Glomerular visceral epithelial cell (primary cell): Measurements from ENCODE around the gene DAB2IP.

Experiments used
- DNase-seq: peaks from one replicate; pipeline ENCODE4 v3.0.0-alpha.2; 2016; ENCODE audit errors: extremely low spot score

Gene DAB2IP

DNA sequence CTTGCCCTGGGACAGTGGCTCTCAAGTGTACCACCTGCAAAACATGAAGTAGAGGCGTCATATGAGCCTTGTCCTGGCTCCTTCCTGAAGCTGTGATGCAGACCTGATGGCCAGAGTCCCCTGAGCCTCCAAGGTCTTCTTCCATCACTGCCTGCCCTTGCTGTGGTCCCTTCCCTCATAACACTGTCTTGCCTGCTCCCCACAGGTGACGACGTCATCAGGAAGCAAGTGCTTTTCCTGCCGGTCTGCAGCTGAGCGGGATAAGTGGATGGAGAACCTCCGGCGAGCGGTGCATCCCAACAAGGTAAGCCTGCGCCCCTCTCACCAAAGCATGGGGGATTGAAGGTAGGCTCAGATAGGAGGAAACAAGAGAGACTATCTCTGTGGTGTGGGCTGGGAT lies 107.3 kb downstream of the DAB2IP start:
- no peak for DNase-seq

DNA sequence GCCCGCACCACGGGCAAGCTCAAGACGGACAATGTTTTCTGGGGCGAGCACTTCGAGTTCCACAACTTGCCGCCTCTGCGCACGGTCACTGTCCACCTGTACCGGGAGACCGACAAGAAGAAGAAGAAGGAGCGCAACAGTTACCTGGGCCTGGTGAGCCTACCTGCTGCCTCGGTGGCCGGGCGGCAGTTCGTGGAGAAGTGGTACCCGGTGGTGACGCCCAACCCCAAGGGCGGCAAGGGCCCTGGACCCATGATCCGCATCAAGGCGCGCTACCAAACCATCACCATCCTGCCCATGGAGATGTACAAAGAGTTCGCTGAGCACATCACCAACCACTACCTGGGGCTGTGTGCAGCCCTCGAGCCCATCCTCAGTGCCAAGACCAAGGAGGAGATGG lies 108.6 kb downstream of the DAB2IP start:
- DNase-seq: no peak

- DNase-seq: no peak
These were observed 109.1 kb downstream of the DAB2IP start for GRCh38 chr9:121760571-121760970.

- DNase-seq: no peak
These were observed 111.7 kb downstream of the DAB2IP start for GRCh38 chr9:121763131-121763530.

DNA sequence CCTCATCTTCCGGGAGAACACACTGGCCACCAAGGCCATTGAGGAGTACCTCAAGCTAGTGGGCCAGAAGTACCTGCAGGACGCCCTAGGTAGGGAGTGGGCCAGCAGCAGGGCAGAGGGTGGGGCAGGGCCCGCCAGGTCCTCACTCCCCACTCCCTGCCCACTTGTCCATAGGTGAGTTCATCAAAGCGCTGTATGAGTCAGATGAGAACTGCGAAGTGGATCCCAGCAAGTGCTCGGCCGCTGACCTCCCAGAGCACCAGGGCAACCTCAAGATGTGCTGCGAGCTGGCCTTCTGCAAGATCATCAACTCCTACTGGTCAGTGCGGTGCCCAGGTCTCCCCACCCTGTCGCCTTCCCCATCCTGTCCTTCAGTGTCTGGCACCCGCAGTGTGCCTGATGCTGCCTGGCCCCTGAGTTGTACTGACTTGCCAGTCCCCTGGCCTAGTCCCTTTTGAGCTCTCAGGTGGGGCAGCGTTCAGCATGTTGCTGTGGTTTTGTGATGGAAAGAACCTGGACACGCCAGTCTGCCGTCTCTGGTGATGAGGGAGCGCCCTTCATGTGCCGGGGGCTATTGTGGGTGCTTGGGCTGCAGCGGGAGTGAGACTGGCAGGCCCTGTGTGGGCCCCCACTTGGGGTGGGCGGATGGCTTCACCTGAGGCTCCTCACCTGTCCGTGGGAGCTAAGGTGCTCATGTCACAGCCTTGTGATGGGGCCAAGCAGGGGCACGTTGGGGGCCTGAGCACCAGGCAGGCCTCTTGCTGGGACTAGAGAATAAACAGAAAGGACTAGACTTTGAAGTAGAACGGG lies 112.3 kb downstream of the DAB2IP start:
- DNase-seq: no peak

DNA sequence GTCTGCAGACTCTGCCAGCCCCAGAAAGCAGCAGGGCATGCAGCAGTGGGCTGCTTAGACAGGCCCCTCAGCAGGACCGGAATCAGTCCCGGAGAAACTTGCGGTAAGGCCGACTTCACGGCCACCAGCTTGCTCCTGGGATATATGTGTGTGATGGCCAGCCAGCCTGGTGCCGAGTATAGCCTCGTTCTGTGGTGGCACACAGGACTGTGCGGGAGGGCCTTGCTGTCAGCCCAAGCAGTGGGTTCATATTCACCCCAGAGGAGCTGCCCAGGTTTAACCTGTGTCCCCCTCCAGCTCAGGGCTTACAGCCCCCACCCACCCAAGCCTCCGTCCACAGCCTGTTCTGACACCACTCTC lies 112.9 kb downstream of the DAB2IP start:
- no peak for DNase-seq

DNA sequence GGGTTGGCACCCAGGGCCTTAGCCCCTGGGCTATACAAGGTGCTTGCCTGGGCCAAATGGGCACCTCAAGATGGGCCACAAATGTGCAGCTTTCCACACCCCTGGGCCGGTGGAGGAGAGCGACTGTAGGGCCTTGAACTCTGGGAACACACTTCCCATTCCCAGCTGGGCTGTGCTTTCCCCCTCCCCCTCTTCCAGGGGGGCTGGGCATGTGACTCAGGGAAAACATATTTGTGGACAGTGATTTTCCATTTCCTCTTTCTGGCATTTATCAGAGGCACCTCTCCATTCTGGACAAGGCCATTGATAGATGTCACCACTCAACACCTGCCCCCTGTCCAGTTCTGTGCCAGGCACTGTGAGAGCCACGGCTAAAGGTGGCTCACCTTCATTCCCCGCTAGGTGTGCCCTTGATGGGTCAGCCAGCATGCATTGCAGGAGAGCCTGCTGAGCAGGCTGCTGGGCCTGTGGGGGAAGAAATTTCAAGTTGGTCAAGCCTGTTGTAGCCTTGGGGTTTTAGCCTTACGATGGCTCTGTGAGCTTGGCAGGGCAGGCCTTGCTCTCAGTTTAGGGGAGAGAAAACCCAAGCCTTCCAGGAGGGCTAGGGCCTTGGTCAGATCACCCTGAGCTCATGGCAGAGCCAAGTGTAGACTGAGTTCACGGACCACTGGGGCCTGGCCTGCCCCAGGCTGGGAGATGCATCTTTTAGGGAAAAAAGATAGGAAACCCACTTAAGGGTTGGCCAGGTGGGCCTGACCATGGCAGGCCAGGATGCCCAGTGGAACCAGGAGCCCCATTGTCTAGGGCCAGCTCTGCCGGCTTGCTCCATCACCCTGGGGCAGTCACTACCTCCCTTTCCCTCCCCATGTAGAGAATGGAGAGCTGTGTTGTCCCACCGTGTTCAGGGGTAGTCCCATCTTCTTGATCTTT lies 113.9 kb downstream of the DAB2IP start:
- DNase-seq: peak; percentile 56

DNA sequence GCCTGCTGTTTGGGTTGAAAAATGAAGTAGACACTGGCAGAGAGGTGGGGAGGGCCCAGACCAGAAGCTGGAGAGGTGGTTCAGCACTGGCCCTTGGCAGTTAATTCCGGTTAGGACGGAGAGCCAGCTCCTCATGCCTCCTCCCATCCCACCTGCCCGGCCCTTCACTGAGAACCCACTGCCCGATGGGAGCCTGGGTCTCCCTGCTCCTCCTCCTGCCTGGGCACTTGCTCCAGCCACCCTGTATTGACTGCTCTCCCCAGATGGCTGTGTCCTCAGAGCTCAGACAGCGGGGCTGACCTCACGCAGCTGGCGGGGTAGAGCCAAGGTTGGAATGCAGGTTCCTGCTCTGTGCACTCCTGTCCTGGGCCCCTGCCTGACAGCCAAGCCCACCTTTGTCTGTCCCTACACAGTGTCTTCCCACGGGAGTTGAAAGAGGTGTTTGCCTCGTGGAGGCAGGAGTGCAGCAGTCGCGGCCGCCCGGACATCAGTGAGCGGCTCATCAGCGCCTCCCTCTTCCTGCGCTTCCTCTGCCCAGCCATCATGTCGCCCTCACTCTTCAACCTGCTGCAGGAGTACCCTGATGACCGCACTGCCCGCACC lies 114.7 kb downstream of the DAB2IP start:
- no peak for DNase-seq

- no peak for DNase-seq
These were observed 115.8 kb downstream of the DAB2IP start for GRCh38 chr9:121767171-121767769.

GRCh38 chr9:121768416-121769015 lies 117.1 kb downstream of the DAB2IP start:
- no peak for DNase-seq

GRCh38 chr9:121769939-121770338 lies 118.5 kb downstream of the DAB2IP start:
- DNase-seq: no peak

DNA sequence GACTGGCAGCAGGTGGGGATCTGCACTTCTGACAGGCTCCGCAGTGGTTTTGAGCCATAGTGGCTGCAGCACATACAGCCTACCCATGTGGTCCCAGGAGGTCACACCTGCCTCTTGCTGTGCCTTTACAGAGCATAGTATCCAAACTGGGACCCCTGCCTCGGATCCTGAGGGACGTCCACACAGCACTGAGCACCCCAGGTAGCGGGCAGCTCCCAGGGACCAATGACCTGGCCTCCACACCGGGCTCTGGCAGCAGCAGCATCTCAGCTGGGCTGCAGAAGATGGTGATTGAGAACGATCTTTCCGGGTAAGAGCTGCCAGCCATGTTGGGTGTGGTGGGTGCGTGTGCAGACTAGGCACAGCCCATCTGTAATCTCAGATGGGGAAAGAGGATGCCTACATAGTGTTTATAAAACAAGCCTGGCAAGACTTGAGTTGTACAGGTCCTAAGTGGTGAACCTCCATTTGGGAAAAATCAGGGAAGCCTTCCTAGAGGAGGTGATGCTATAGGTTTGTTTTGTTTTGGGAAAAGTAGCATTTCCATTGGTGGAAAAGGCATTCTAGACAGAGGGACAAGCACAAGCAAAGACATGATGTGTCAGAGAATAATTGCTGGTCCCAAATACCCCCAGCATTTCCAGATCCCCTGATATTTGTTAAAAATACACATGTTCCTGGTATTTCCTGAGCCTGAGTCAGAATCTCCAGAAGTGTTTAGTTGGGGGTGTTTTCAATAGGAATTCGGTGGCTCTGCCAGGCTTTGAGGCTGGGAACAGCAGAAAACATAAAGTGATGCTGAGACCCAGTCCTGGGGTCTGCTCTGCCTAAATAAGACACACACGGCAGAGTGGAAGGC lies 119.2 kb downstream of the DAB2IP start:
- no peak for DNase-seq

DNA sequence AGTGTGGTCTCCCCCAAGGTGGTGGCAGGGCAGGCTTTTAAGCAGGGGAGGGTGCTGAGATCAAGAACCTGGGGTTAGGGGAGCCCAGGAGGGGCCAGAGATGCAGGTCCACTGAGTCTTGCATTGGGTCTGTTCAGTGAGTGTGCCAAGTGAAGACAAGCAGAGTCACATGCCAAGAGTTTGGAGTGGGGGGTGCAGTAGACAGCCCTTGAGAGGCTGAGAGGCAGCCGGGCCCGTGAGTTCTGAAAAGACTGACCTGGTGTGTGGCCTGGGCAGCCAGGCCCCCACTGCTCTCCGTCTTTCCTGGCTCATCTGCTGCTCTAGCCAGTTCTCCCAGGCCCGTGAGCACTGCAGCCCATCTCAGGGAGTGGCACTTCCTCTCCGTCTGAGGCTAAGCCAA lies 120.0 kb downstream of the DAB2IP start:
- no peak for DNase-seq

DNA sequence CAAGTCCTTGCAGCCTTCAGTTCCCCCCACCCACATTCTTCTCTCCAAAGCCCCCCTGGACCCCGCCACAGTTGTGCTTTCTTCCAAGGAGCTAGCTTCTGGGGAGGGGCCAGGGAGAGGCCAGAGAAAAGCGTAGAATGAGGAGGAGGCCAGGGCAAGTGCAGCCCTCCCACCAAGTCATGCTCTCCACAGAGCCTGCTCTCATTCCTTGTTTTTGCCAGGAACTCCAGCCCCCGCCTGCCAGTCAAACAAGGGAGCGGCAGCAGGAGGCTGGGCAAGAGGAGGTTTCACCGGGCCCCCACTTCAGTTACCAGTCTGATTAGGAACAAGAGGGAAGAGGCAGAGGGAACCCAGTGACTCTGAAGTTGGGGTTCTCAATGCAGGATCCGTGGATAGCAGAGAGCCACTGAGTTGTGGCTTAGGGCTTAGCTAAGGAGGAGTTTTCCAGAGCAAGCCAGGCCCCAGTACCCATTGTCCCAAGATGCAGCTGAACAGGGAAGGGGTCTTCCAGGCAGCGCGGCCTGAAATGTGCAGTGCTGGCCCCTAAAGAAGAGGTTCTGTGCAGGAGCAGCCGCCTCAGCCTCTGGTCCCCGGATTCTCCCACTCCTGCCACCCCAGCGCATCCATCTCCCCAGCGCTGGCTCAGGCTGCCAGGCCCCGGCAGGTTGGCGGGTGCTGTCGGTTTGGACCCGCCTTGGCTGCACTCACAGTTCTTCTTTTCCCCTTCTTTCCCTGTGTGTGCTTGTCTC lies 120.6 kb downstream of the DAB2IP start:
- no peak for DNase-seq

- DNase-seq: no peak
These were observed 121.3 kb downstream of the DAB2IP start for GRCh38 chr9:121772600-121773285.

GRCh38 chr9:121773286-121773953 lies 122.0 kb downstream of the DAB2IP start:
- no peak for DNase-seq

DNA sequence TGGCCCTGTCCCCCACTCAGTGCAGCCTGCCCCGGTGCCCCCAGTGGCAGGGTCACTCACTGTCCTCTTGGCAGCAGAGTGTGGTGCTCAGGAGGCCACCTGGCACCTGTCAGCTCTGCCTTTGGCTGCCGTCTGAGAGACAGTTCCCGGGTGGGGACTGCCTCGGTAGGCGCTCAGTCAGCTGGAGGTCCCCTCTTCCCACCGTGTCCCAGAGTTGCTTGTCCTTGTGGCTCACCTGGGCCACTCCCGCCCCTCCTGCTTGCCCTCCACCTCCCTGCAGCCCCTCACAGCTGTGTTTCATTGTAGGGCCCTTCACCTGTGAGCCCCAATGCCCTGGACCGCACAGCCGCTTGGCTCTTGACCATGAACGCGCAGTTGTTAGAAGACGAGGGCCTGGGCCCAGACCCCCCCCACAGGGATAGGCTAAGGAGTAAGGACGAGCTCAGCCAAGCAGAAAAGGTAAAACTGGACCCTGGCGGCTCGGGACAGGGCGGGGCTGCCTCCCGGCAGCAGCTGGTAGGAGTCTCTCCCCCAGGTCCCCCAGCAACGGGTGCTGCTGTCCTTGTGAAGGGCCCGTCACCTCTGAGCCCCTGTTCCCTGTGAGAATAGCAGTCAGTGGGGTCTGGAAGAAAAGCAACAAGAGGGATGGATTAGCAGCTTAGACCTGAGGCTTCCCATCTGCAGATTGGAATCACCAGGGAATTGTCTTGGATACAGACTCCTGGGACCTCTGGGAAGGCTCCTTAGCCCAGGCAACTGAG lies 122.7 kb downstream of the DAB2IP start:
- no peak for DNase-seq
